ENCODE results near the gene HOXC13. TPM values are rescaled to one million over a fixed set of nuclear protein-coding genes. Genes with fewer than 3 reads are reported as not detected.

Gene HOXC13
- total and polyA plus RNA-seq, 3 donors from 2014 or later = 0.25 to 0.87 (median 0.63) TPM

GRCh38 chr12:53907103-53907502 lies 31.5 kb upstream of the HOXC13 start:
- no peak for DNase-seq
- Histone ChIP-seq H3K4me1 (no peaks in the 10 kb centered on the region), H3K9me3 (no peaks in the 10 kb centered on the region), H3K27me3 (no peaks in the 10 kb centered on the region), H3K27ac (no peak overlapping the region), H3K36me3 (ENCODE audit: low read depth, missing control alignments) (no peaks in the 10 kb centered on the region), H3K4me3 (no peak overlapping the region)
- intact Hi-C loops (cut with DNase I; ENCODE audit: low total_unique reads) = no loop called here
- WGBS, 2 donors = 88 to 92% methylated on average over 3 of the region's 3 CpGs
- no peak for TF ChIP-seq POLR2A (IDR thresholded peaks at IDR 0.05)
- TF ChIP-seq, protein P1, sequence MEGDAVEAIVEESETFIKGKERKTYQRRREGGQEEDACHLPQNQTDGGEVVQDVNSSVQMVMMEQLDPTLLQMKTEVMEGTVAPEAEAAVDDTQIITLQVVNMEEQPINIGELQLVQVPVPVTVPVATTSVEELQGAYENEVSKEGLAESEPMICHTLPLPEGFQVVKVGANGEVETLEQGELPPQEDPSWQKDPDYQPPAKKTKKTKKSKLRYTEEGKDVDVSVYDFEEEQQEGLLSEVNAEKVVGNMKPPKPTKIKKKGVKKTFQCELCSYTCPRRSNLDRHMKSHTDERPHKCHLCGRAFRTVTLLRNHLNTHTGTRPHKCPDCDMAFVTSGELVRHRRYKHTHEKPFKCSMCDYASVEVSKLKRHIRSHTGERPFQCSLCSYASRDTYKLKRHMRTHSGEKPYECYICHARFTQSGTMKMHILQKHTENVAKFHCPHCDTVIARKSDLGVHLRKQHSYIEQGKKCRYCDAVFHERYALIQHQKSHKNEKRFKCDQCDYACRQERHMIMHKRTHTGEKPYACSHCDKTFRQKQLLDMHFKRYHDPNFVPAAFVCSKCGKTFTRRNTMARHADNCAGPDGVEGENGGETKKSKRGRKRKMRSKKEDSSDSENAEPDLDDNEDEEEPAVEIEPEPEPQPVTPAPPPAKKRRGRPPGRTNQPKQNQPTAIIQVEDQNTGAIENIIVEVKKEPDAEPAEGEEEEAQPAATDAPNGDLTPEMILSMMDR (IDR thresholded peaks at IDR 0.05) = no peak

- no peak for DNase-seq
- WGBS, 2 donors = 76 to 83% methylated on average over 5 of the region's 5 CpGs
- no peaks in the 10 kb centered on the region for H3K9me3 ChIP-seq
- H3K27ac ChIP-seq = no peak overlapping the region
- intact Hi-C loops (cut with DNase I; ENCODE audit: low total_unique reads) = no loop called here
- H3K4me1 ChIP-seq = no peaks in the 10 kb centered on the region
- H3K36me3 ChIP-seq (ENCODE audit: low read depth, missing control alignments) = no peaks in the 10 kb centered on the region
- no peak for TF ChIP-seq POLR2A (IDR thresholded peaks at IDR 0.05)
- TF ChIP-seq, protein P1 (IDR thresholded peaks at IDR 0.05) = no peak
- no peaks in the 10 kb centered on the region for H3K27me3 ChIP-seq
- H3K4me3 ChIP-seq = no peak overlapping the region
These were observed 21.6 kb upstream of the HOXC13 start for GRCh38 chr12:53916788-53917655.

DNA sequence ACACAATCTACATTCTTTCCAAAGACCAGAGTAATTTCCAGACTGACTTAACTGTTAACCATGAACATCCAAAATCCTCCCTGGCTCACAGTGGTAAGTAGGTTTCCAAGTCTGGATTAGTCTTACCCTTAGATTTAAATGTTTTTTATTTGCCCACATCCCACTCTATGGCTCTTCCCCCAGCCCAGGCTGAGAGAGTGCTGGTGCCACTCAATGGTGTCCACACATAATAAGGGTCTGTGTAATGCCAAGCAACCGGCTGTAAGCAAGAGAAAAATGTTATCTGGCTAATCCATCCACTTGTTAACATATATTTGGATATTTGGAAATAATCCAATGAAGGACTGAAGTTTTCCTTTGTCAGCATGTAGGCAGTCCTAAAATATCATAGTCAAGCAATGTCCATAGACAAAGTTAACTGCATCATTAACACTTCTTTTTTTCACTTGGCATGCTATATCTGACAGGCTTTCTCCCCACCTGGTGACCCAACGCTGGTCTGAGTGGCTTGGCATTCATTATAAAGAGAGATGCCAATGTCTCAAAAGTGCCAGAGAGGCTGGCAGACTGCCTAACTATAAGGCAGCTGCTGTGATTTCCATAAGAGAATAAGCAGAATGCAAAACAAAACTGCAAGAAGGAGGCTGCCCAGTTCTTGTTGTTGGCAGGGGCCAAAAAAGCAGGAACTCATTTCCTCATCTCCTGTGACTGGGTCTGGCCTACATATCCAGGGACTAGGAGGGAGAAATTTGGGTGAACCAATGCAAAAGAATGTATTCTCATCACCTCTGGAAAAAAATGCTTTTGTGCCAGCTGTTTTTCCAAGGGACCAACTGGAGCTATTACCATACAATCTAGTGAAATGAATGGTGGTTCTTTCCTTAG lies 13.9 kb upstream of the HOXC13 start:
- Histone ChIP-seq H3K4me1 (no peaks in the 10 kb centered on the region), H3K9me3 (no peaks in the 10 kb centered on the region), H3K36me3 (ENCODE audit: low read depth, missing control alignments) (no peaks in the 10 kb centered on the region), H3K27me3 (no peaks in the 10 kb centered on the region), H3K4me3 (no peak overlapping the region), H3K27ac (no peak overlapping the region)
- TF ChIP-seq POLR2A (IDR thresholded peaks at IDR 0.05) = no peak
- TF ChIP-seq, protein P1 (IDR thresholded peaks at IDR 0.05) = no peak
- DNase-seq = no peak
- intact Hi-C loops (cut with DNase I; ENCODE audit: low total_unique reads) = no loop called here
- 49 to 69% methylated on average over 2 of the region's 2 CpGs for WGBS, 2 donors

GRCh38 chr12:53927220-53928029 lies 11.2 kb upstream of the HOXC13 start:
- no peaks in the 10 kb centered on the region for H3K4me1 ChIP-seq
- H3K4me3 ChIP-seq = peak overlapping the region; percentile 4 to 24
- H3K36me3 ChIP-seq (ENCODE audit: low read depth, missing control alignments) = no peaks in the 10 kb centered on the region
- no peaks in the 10 kb centered on the region for H3K27me3 ChIP-seq
- no peak overlapping the region for H3K27ac ChIP-seq
- TF ChIP-seq, protein P1 (IDR thresholded peaks at IDR 0.05) = no peak
- TF ChIP-seq POLR2A (IDR thresholded peaks at IDR 0.05) = no peak
- DNase-seq = no peak
- 4% methylated on average over 39 to 45 of the region's 45 CpGs for WGBS, 2 donors
- no peaks in the 10 kb centered on the region for H3K9me3 ChIP-seq
- intact Hi-C loops (cut with DNase I; ENCODE audit: low total_unique reads) = no loop called here

Measured in testis (tissue), 3 donors.